ENCODE measurements around the gene DMRTC2.

- TF ChIP-seq MAX (CRISPR knock-in tag; IDR thresholded peaks at IDR 0.05) (0 out of 2 replicates have a peak, but pooled peaks have one; percentile 42), CTCF (IDR thresholded peaks at IDR 0.05) (peak; percentile 48; the same call in 1 of the 2 replicates)
Observed at GRCh38 chr19:41872775-41873647, 28.2 kb downstream of the DMRTC2 start.
